Right lobe of liver (tissue), 6 donors: ENCODE measurements around the gene CFLAR. TPM values are rescaled to one million over a fixed set of nuclear protein-coding genes. Genes with fewer than 3 reads are reported as not detected.

Source experiments
- ATAC-seq, 4 donors: fragments of 200-7000 bp; cut with Tn5 transposase; one replicate each; pipeline ENCODE4 v1.9.1; 2020; ENCODE audit warnings: mild to moderate bottlenecking in 4 of 4, moderate library complexity in 4 of 4
- DNase-seq, 3 donors: peaks; one replicate each; pipeline ENCODE4 v3.0.0-alpha.2; 2020
- H3K27ac ChIP-seq, 3 donors: fragments of 200-600 bp; one replicate each; pipeline ENCODE4 v1.8.0; 2022
- H3K27me3 ChIP-seq, 2 donors: fragments of 200-600 bp; one replicate each; pipeline ENCODE4 v1.8.0; 2022
- H3K36me3 ChIP-seq, 4 donors: fragments of 200-600 bp; sonication (generic) in 1 of 4; one replicate each; pipeline versions ENCODE4 v1.5.1 to v1.8.0; 2017 to 2022; ENCODE audit warnings: control low read depth in 1 of 4
- H3K4me1 ChIP-seq, 4 donors: fragments of 200-600 bp; sonication (generic) in 1 of 4; one replicate each; pipeline versions ENCODE4 v1.5.1 to v1.8.0; 2017 to 2022; ENCODE audit warnings: control low read depth in 1 of 4
- H3K4me3 ChIP-seq, 3 donors: fragments of 200-600 bp; one replicate each; pipeline ENCODE4 v1.8.0; 2022
- H3K9me3 ChIP-seq, 4 donors: fragments of 200-600 bp; sonication (generic) in 1 of 4; one replicate each; pipeline versions ENCODE4 v1.5.1 to v1.8.0; 2017 to 2022; ENCODE audit warnings: control low read depth in 1 of 4
- CTCF ChIP-seq, 4 donors: fragments of 200-600 bp in 3 of 4; fragments of 450-650 bp in 1 of 4; IDR thresholded peaks; one replicate each; pipeline versions ENCODE4 v1.5.1 to v1.8.0; 2016 to 2022; ENCODE audit warnings: antibody characterized with exemption in 4 of 4, mild to moderate bottlenecking in 2 of 4
- POLR2A ChIP-seq: fragments of 450-650 bp; IDR thresholded peaks from one replicate; pipeline ENCODE4 v1.6.1; 2017; ENCODE audit warnings: antibody characterized with exemption, mild to moderate bottlenecking
- WGBS: methylation state at CpG from one replicate; pipeline ENCODE4 v1.1.6; 2018; ENCODE audit warnings: low coverage, low lambda C conversion rate; ENCODE audit not compliant: insufficient coverage; ENCODE audit errors: missing lambda C conversion rate; 5-methylcytosine and 5-hydroxymethylcytosine counted together
- intact Hi-C, 2 donors: fragments of 100-400 bp; cut with DNase I; formaldehyde crosslinking; loops; one replicate each; pipeline versions ENCODE4 v1.11.2 to v1.14.1; 2022
- total RNA-seq, 6 experiments: library from RNA; depleted of rRNA in 2 of 6; stranded (reverse); fragments of >200 nt in 2 of 6; fragmentation: NEBNext Ultra II Directional in 3 of 6; extraction: Animal tissue kit (Norgen Biotek cat#: 25700) in 3 of 6; gene quantifications; one replicate each; pipeline versions ENCODE4 v1.1.0 to v1.2.4, GENCODE V29; 2016 to 2023
- donor health status: DM: no; HTN: yes; CAD: no.
- donor health status: DM: no; HTN: no; CAD: no.
- donor health status: DM: no; HTN: no; CAD: no.
- donor health status: DM: no; HTN: yes; CAD: no.
- donor health status: DM: no; HTN: yes; CAD: no.

Gene CFLAR
- total RNA-seq, 6 experiments from 2014 or later = 50.2 to 85.4 (median 66.3) TPM

GRCh38 chr2:201150454-201151020, 34.6 kb downstream of the CFLAR start:
- H3K27me3 ChIP-seq = no peaks in the 10 kb centered on the region
- peaks cover 0 to 20% (median 10%) of the 10 kb centered on the region in 4 donors for H3K4me1 ChIP-seq
- TF ChIP-seq POLR2A (no peak), CTCF (IDR thresholded peaks at IDR 0.05) (no peak)
- no peaks in the 10 kb centered on the region for H3K9me3 ChIP-seq
- H3K4me3 ChIP-seq = no peak overlapping the region
- ATAC-seq (no peak), DNase-seq (no peak)
- intact Hi-C loops = no loop called here
- H3K27ac ChIP-seq = peak overlapping the region in 2 of 3 donors; percentile 41 to 79
- WGBS = 90% methylated on average over 2 of the region's 3 CpGs
- peaks cover 0 to 58% (median 31%) of the 10 kb centered on the region in 4 donors for H3K36me3 ChIP-seq

GRCh38 chr2:201151127-201151981, 35.4 kb downstream of the CFLAR start:
- H3K4me3 ChIP-seq = no peak overlapping the region
- H3K27me3 ChIP-seq = no peaks in the 10 kb centered on the region
- peak overlapping the region; percentile 41 to 79 (median 47) for H3K27ac ChIP-seq
- WGBS = 47% methylated on average over 8 of the region's 8 CpGs
- H3K36me3 ChIP-seq = peaks cover 0 to 64% (median 36%) of the 10 kb centered on the region in 4 donors
- H3K4me1 ChIP-seq = peaks cover 0 to 20% (median 10%) of the 10 kb centered on the region in 4 donors
- H3K9me3 ChIP-seq = no peaks in the 10 kb centered on the region
- no peak for TF ChIP-seq POLR2A
- no peak for TF ChIP-seq CTCF (IDR thresholded peaks at IDR 0.05)
- DNase-seq (no peak), ATAC-seq (peak; percentile 33 to 58 (median 48))
- intact Hi-C loops = no loop called here

GRCh38 chr2:201152517-201152916, 36.6 kb downstream of the CFLAR start:
- no CpG with 5 or more reads among the region's 1 CpG for WGBS
- Histone ChIP-seq H3K4me3 (no peak overlapping the region), H3K36me3 (peaks cover 0 to 75% (median 36%) of the 10 kb centered on the region in 4 donors), H3K4me1 (peaks cover 0 to 20% (median 10%) of the 10 kb centered on the region in 4 donors), H3K27ac (peak overlapping the region in 1 of 3 donors; percentile 79), H3K27me3 (no peaks in the 10 kb centered on the region), H3K9me3 (no peaks in the 10 kb centered on the region)
- ATAC-seq = no peak
- intact Hi-C loops = no loop called here
- no peak for TF ChIP-seq CTCF (IDR thresholded peaks at IDR 0.05)
- TF ChIP-seq POLR2A = no peak
- DNase-seq = no peak

- DNase-seq (no peak), ATAC-seq (no peak)
- 86% methylated on average over 5 of the region's 6 CpGs for WGBS
- peak overlapping the region in 1 of 3 donors; percentile 7 for H3K27ac ChIP-seq
- peaks cover 0 to 16% (median 7%) of the 10 kb centered on the region in 4 donors for H3K4me1 ChIP-seq
- intact Hi-C loops = no loop called here
- TF ChIP-seq CTCF (IDR thresholded peaks at IDR 0.05) (no peak), POLR2A (no peak)
- no peaks in the 10 kb centered on the region for H3K9me3 ChIP-seq
- H3K4me3 ChIP-seq = no peak overlapping the region
- peaks cover 0 to 81% (median 41%) of the 10 kb centered on the region in 4 donors for H3K36me3 ChIP-seq
- H3K27me3 ChIP-seq = no peaks in the 10 kb centered on the region
Observed at GRCh38 chr2:201152999-201153815, 37.2 kb downstream of the CFLAR start.
